PFSK-1 (cell line): ENCODE measurements around the gene SNX18.

Experiments
- FOXP2 ChIP-seq: optimal IDR thresholded peaks from 2 replicates; pipeline ENCODE3; 2011; ENCODE audit warnings: borderline replicate concordance, control low read depth, inconsistent platforms; ENCODE audit not compliant: insufficient read depth; ENCODE audit errors: extremely low read length, extremely low read depth
- POLR2AphosphoS5 ChIP-seq: IDR thresholded peaks from 2 replicates; pipeline ENCODE4 v1.6.1; 2012; ENCODE audit warnings: low read depth, mild to moderate bottlenecking, control low read depth, low read length, moderate library complexity
- REST ChIP-seq, 2 experiments: IDR thresholded peaks; 2 replicates each; pipeline versions ENCODE4 v1.6.1 to v1.8.0; 2011 to 2012; ENCODE audit warnings: low read depth in 2 of 2, low read length in 2 of 2, control low read depth in 1 of 2, inconsistent platforms in 1 of 2, mild to moderate bottlenecking in 1 of 2, moderate library complexity in 1 of 2; ENCODE audit not compliant: insufficient read depth in 1 of 2
- SIN3A ChIP-seq: IDR thresholded peaks from 2 replicates; pipeline ENCODE4 v1.6.1; 2012; ENCODE audit warnings: mild to moderate bottlenecking, low read length, moderate library complexity, borderline replicate concordance; ENCODE audit not compliant: insufficient read depth
- TAF1 ChIP-seq: IDR thresholded peaks from 2 replicates; pipeline ENCODE4 v1.6.1; 2012; ENCODE audit warnings: low read length, control low read depth, borderline replicate concordance; ENCODE audit not compliant: insufficient read depth

GRCh38 chr5:54514291-54514690, 3.3 kb upstream of the SNX18 start:
- no peak for TF ChIP-seq TAF1
- no peak for TF ChIP-seq SIN3A
- no peak for TF ChIP-seq POLR2AphosphoS5
- no peak for TF ChIP-seq REST (IDR thresholded peaks at IDR 0.05; ENCODE audit: insufficient read depth in 1 of 2, low read depth in 2 of 2, low read length in 2 of 2)
- TF ChIP-seq FOXP2, result no peak
